ENCODE results near the gene TMEM89. TPM values are rescaled to one million over a fixed set of nuclear protein-coding genes. Genes with fewer than 3 reads are reported as not detected.

TMEM89 gene
- total and polyA plus RNA-seq, 2 experiments from 2014 or later: not detected

GRCh38 chr3:48571938-48572337 lies 49.6 kb downstream of the TMEM89 start (continued):
- TF ChIP-seq ZNF462 (CRISPR knock-in tag; IDR thresholded peaks at IDR 0.05): no peak
- TF ChIP-seq ZNF114 (CRISPR knock-in tag; IDR thresholded peaks at IDR 0.05): no peak

MicroRNA genes within 50 kb of the gene (microRNA counts, 767-probe panel; counts per million panel counts)
- not detected for microRNA hsa-miR-711

Small RNA genes within 50 kb of the gene (microRNA-seq; reads per million reads assigned to microRNA genes)
- gene MIR4793 (not detected), gene MIR711 (not detected)

Other genes starting within 250 kb of the TMEM89 start
- gene FBXW12, start 249.6 kb downstream of the TMEM89 start, total RNA-seq (2014; rRNA removed; shearing (Covaris generic)): not detected in 2 replicates
- 0.21 and 0.73 TPM in 2 replicates for gene FBXW12, start 249.6 kb downstream of the TMEM89 start, polyA plus RNA-seq (2016; fragmentation: Nextera tagmentation; extraction: Ambion mirVana)
- 144 and 164 TPM in 2 replicates for gene PLXNB1, start 191.7 kb downstream of the TMEM89 start, total RNA-seq (2014; rRNA removed; shearing (Covaris generic))
- 49.0 and 49.3 TPM in 2 replicates for gene PLXNB1, start 191.7 kb downstream of the TMEM89 start, polyA plus RNA-seq (2016; fragmentation: Nextera tagmentation; extraction: Ambion mirVana)
- 24.1 and 28.9 TPM in 2 replicates for gene CCDC51, start 181.7 kb downstream of the TMEM89 start, total RNA-seq (2014; rRNA removed; shearing (Covaris generic))
- 20.8 and 22.2 TPM in 2 replicates for gene CCDC51, start 181.7 kb downstream of the TMEM89 start, polyA plus RNA-seq (2016; fragmentation: Nextera tagmentation; extraction: Ambion mirVana)
- 362 and 419 TPM in 2 replicates for gene TMA7, start 181.5 kb downstream of the TMEM89 start, total RNA-seq (2014; rRNA removed; shearing (Covaris generic))
- 2,089 and 2,333 TPM in 2 replicates for gene TMA7, start 181.5 kb downstream of the TMEM89 start, polyA plus RNA-seq (2016; fragmentation: Nextera tagmentation; extraction: Ambion mirVana)
- 17.3 and 17.6 TPM in 2 replicates for gene ATRIP, start 175.0 kb downstream of the TMEM89 start, total RNA-seq (2014; rRNA removed; shearing (Covaris generic))
- gene ATRIP, start 175.0 kb downstream of the TMEM89 start, polyA plus RNA-seq (2016; fragmentation: Nextera tagmentation; extraction: Ambion mirVana): 5.8 and 6.1 TPM in 2 replicates
- gene SHISA5, start 117.6 kb downstream of the TMEM89 start, total RNA-seq (2014; rRNA removed; shearing (Covaris generic)): 148 and 166 TPM in 2 replicates
- 146 and 167 TPM in 2 replicates for gene SHISA5, start 117.6 kb downstream of the TMEM89 start, polyA plus RNA-seq (2016; fragmentation: Nextera tagmentation; extraction: Ambion mirVana)
- gene PFKFB4, start 65.0 kb downstream of the TMEM89 start, total RNA-seq (2014; rRNA removed; shearing (Covaris generic)): 15.0 and 22.9 TPM in 2 replicates
- gene PFKFB4, start 65.0 kb downstream of the TMEM89 start, polyA plus RNA-seq (2016; fragmentation: Nextera tagmentation; extraction: Ambion mirVana): 7.6 and 8.6 TPM in 2 replicates
- 0.12 and 0.17 TPM in 2 replicates for gene UCN2, start 58.0 kb downstream of the TMEM89 start, total RNA-seq (2014; rRNA removed; shearing (Covaris generic))
- not detected in 2 replicates for gene UCN2, start 58.0 kb downstream of the TMEM89 start, polyA plus RNA-seq (2016; fragmentation: Nextera tagmentation; extraction: Ambion mirVana)
- gene COL7A1, start 26.4 kb downstream of the TMEM89 start, total RNA-seq (2014; rRNA removed; shearing (Covaris generic)): 5.2 and 7.9 TPM in 2 replicates
- 3.0 and 4.0 TPM in 2 replicates for gene COL7A1, start 26.4 kb downstream of the TMEM89 start, polyA plus RNA-seq (2016; fragmentation: Nextera tagmentation; extraction: Ambion mirVana)
- 439 and 460 TPM in 2 replicates for gene UQCRC1, start 12.1 kb downstream of the TMEM89 start, total RNA-seq (2014; rRNA removed; shearing (Covaris generic))
- gene UQCRC1, start 12.1 kb downstream of the TMEM89 start, polyA plus RNA-seq (2016; fragmentation: Nextera tagmentation; extraction: Ambion mirVana): 232 and 256 TPM in 2 replicates
- 79.3 and 96.4 TPM in 2 replicates for gene SLC26A6, start 13.7 kb upstream of the TMEM89 start, total RNA-seq (2014; rRNA removed; shearing (Covaris generic))
- 29.4 and 34.3 TPM in 2 replicates for gene SLC26A6, start 13.7 kb upstream of the TMEM89 start, polyA plus RNA-seq (2016; fragmentation: Nextera tagmentation; extraction: Ambion mirVana)
- gene CELSR3, start 41.1 kb upstream of the TMEM89 start, total RNA-seq (2014; rRNA removed; shearing (Covaris generic)): 29.2 and 33.3 TPM in 2 replicates
- 7.5 and 8.3 TPM in 2 replicates for gene CELSR3, start 41.1 kb upstream of the TMEM89 start, polyA plus RNA-seq (2016; fragmentation: Nextera tagmentation; extraction: Ambion mirVana)
- gene NCKIPSD, start 64.1 kb upstream of the TMEM89 start, total RNA-seq (2014; rRNA removed; shearing (Covaris generic)): 43.1 and 45.1 TPM in 2 replicates
- gene NCKIPSD, start 64.1 kb upstream of the TMEM89 start, polyA plus RNA-seq (2016; fragmentation: Nextera tagmentation; extraction: Ambion mirVana): 14.8 and 15.1 TPM in 2 replicates
- 94.1 and 97.0 TPM in 2 replicates for gene IP6K2, start 95.5 kb upstream of the TMEM89 start, total RNA-seq (2014; rRNA removed; shearing (Covaris generic))
- 85.3 and 97.4 TPM in 2 replicates for gene IP6K2, start 95.5 kb upstream of the TMEM89 start, polyA plus RNA-seq (2016; fragmentation: Nextera tagmentation; extraction: Ambion mirVana)
- 25.8 and 30.2 TPM in 2 replicates for gene PRKAR2A, start 226.1 kb upstream of the TMEM89 start, total RNA-seq (2014; rRNA removed; shearing (Covaris generic))
- 13.5 and 14.5 TPM in 2 replicates for gene PRKAR2A, start 226.1 kb upstream of the TMEM89 start, polyA plus RNA-seq (2016; fragmentation: Nextera tagmentation; extraction: Ambion mirVana)

Data from GM23338 (cell line).